ENCODE data around the gene AGAP1. TPM values are rescaled to one million over a fixed set of nuclear protein-coding genes. Genes with fewer than 3 reads are reported as not detected.

Gene AGAP1
- total RNA-seq, 1 donor from 2014 or later = 39.4 TPM

- peak overlapping the region; percentile 61 for H3K4me2 ChIP-seq (ENCODE audit: low read length)
- H3K27me3 ChIP-seq (ENCODE audit: insufficient read depth, low read length) = peaks cover 46% of the 10 kb centered on the region
- Mint-ChIP-seq H3K4me3 (ENCODE audit: unreplicated experiment) (peak overlapping the region; percentile 20), H3K9me3 (ENCODE audit: unreplicated experiment) (peaks cover 29% of the 10 kb centered on the region), H3K36me3 (ENCODE audit: low read depth, unreplicated experiment) (peaks cover 3% of the 10 kb centered on the region), H3K4me1 (ENCODE audit: low read depth, unreplicated experiment) (peaks cover 10% of the 10 kb centered on the region), H3K27me3 (ENCODE audit: low read depth, unreplicated experiment) (peaks cover 42% of the 10 kb centered on the region), H3K27ac (ENCODE audit: unreplicated experiment) (peak overlapping the region; percentile 53)
- FAIRE-seq (no peak), DNase-seq (ENCODE audit: low read depth) (no peak)
- no peaks in the 10 kb centered on the region for H3K79me2 ChIP-seq (ENCODE audit: insufficient read depth, low read length)
- H2AFZ ChIP-seq (ENCODE audit: low read depth, low read length) = no peak overlapping the region
- H3K4me1 ChIP-seq (ENCODE audit: insufficient read depth, low read length) = peaks cover 33% of the 10 kb centered on the region
- no peak for TF ChIP-seq EZH2 (IDR thresholded peaks at IDR 0.05; ENCODE audit: insufficient read depth, low read length)
- TF ChIP-seq CTCF (IDR thresholded peaks at IDR 0.05; ENCODE audit: insufficient read depth, low read depth, low read length) = no peak
- no peaks in the 10 kb centered on the region for H4K20me1 ChIP-seq (ENCODE audit: insufficient read depth, low read length)
- no peaks in the 10 kb centered on the region for H3K36me3 ChIP-seq (ENCODE audit: insufficient read depth, low read length)
- H3K27ac ChIP-seq (ENCODE audit: low read depth, low read length) = peak overlapping the region; percentile 65
- peak overlapping the region; percentile 17 for H3K9ac ChIP-seq (ENCODE audit: low read length)
- no peak overlapping the region for H3K4me3 ChIP-seq (ENCODE audit: insufficient read depth, low read depth, low read length)
- no peaks in the 10 kb centered on the region for H3K9me3 ChIP-seq (ENCODE audit: insufficient read depth, low read depth, low read length)
Measured at GRCh38 chr2:236173729-236174607, 680.1 kb downstream of the AGAP1 start.

DNA sequence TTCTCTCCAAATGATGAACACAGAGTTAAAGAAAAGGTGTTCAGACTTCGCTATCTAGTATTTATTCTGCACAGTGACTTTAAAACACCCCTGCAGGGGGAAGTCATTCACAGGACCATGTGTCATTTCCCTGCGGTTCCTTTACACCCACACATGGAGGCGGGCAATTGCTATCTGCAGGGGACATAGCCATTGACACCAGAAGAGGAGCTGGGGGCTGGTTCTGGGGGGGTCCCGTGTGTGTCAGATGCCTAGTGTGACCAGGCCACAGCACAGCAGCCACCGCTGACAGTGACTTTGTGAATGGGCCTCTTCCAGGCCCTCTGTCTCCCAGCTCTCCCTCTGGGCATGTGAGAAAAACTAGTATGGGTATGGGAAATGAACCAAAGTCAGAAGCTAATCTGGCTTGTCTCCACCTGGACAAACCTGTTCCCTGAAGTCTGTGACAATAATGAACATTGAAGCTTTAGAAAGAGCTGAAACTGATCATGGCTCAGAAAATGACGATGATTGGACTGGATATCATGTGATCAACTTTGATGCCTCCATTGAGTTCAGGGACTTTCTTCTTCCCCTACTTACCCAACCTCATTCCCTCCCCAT, 681.8 kb downstream of the AGAP1 start:
- Histone ChIP-seq H3K4me2 (ENCODE audit: low read length) (peak overlapping the region; percentile 61), H2AFZ (ENCODE audit: low read depth, low read length) (no peak overlapping the region), H3K79me2 (ENCODE audit: insufficient read depth, low read length) (no peaks in the 10 kb centered on the region), H3K27me3 (ENCODE audit: insufficient read depth, low read length) (peaks cover 29% of the 10 kb centered on the region), H3K27ac (ENCODE audit: low read depth, low read length) (peak overlapping the region; percentile 28), H3K4me1 (ENCODE audit: insufficient read depth, low read length) (peaks cover 49% of the 10 kb centered on the region), H3K36me3 (ENCODE audit: insufficient read depth, low read length) (no peaks in the 10 kb centered on the region), H3K9me3 (ENCODE audit: insufficient read depth, low read depth, low read length) (no peaks in the 10 kb centered on the region), H4K20me1 (ENCODE audit: insufficient read depth, low read length) (no peaks in the 10 kb centered on the region), H3K4me3 (ENCODE audit: insufficient read depth, low read depth, low read length) (no peak overlapping the region), H3K9ac (ENCODE audit: low read length) (peak overlapping the region; percentile 14)
- Mint-ChIP-seq H3K4me3 (ENCODE audit: unreplicated experiment) (no peak overlapping the region), H3K9me3 (ENCODE audit: unreplicated experiment) (peaks cover 17% of the 10 kb centered on the region), H3K27ac (ENCODE audit: unreplicated experiment) (no peak overlapping the region), H3K4me1 (ENCODE audit: low read depth, unreplicated experiment) (peaks cover 14% of the 10 kb centered on the region), H3K27me3 (ENCODE audit: low read depth, unreplicated experiment) (peaks cover 25% of the 10 kb centered on the region), H3K36me3 (ENCODE audit: low read depth, unreplicated experiment) (no peaks in the 10 kb centered on the region)
- FAIRE-seq (no peak), DNase-seq (ENCODE audit: low read depth) (no peak)
- TF ChIP-seq EZH2 (IDR thresholded peaks at IDR 0.05; ENCODE audit: insufficient read depth, low read length) (no peak), CTCF (IDR thresholded peaks at IDR 0.05; ENCODE audit: insufficient read depth, low read depth, low read length) (no peak)
